Activated CD4-positive, alpha-beta T cell treated with anti-CD3 and anti-CD28 coated beads for 1 hour (primary cell): ENCODE results near the gene OR8G5.
"Not testable (repeated sequence)": the region's sequence is repeated elsewhere in the genome, so short reads cannot be mapped to it uniquely, and the experiment has no call there.

Source experiments
- DNase-seq: peaks from one replicate; pipeline ENCODE4 v3.0.0-alpha.2; 2020

The OR8G5 gene

DNA sequence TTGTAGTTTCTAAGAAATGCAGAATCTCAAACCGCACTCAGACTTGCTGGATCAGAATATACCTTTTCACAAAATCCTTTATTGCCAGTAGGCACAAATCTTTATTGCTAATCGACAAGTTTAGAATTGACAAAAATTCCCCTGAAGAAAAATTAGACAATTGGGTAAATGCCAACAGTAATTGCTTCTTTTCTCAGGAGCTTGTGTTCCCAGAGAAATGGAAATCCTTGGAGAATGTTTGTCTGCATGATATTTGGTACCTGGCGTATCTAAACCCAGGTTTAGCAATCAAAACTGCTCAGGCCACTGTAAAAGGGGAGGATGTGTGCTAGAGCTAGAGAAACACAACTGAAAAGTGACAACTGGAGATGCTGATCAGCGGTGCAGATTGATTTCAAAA, at the start of gene OR8G5:
TSS of gene OR8G5 (plus strand) at position 301 of the 400 bp plus-strand sequence. CDS start 8,556 bp downstream, outside the sequence.
- DNase-seq: no peak

DNA sequence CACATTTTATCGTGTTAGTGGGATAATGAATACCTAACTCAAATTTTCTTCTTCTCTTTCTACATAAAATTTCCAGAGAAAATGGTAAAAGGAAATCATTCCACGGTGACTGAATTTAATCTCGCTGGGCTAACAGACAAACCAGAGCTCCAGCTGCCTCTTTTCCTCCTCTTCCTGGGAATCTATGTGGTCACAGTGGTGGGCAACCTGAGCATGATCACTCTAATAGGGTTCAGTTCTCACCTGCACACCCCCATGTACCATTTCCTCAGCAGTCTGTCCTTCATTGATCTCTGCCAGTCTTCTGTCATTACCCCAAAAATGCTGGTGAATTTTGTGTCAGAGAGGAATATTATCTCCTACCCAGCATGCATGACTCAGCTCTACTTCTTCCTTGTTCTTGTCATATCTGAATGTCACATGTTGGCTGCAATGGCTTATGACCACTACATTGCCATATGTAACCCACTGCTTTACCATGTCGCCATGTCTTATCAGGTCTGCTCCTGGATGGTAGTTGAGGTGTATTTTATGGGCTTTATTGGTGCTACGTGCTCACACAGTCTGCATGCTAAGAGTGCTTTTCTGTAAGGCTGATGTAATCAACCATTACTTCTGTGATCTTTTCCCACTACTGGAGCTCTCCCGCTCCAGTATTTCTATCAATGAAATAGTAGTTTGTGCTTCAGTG, 48.9 kb upstream of the OR8G5 start:
- DNase-seq: no peak

GRCh38 chr11:124209824-124210357, 46.3 kb upstream of the OR8G5 start:
- DNase-seq: no peak

- DNase-seq: no peak
Measured at GRCh38 chr11:124210421-124210820, 45.8 kb upstream of the OR8G5 start.

GRCh38 chr11:124211321-124211720, 44.9 kb upstream of the OR8G5 start:
- no peak for DNase-seq

- no peak for DNase-seq
Measured at GRCh38 chr11:124214027-124214426, 42.1 kb upstream of the OR8G5 start.

GRCh38 chr11:124219126-124219525, 37.0 kb upstream of the OR8G5 start:
- DNase-seq: no peak

DNA sequence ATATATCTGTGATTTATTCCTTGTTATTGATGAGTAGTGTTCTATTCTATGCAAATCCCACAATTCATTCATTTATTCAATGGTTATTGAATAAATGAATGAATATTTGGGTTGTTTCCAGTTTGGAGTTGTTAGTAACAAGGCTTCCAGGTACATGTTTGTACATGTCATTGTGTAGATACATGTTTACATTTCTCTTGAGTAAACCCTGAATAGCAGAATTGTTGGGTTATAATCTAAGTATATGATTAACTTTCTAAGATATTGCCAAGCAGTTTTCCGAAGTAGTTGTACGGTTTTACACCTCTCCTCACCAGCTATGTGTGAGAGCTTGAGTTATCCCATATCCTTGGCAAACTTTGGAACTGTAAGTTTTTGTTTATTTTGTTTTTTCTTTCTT, 33.8 kb upstream of the OR8G5 start:
- DNase-seq: no peak

GRCh38 chr11:124224618-124225423, 31.4 kb upstream of the OR8G5 start:
- not testable (repeated sequence) for DNase-seq

GRCh38 chr11:124225471-124225870, 30.7 kb upstream of the OR8G5 start:
- DNase-seq: no peak

GRCh38 chr11:124233376-124233775, 22.8 kb upstream of the OR8G5 start:
- DNase-seq: no peak

GRCh38 chr11:124238512-124238911, 17.7 kb upstream of the OR8G5 start:
- no peak for DNase-seq

DNA sequence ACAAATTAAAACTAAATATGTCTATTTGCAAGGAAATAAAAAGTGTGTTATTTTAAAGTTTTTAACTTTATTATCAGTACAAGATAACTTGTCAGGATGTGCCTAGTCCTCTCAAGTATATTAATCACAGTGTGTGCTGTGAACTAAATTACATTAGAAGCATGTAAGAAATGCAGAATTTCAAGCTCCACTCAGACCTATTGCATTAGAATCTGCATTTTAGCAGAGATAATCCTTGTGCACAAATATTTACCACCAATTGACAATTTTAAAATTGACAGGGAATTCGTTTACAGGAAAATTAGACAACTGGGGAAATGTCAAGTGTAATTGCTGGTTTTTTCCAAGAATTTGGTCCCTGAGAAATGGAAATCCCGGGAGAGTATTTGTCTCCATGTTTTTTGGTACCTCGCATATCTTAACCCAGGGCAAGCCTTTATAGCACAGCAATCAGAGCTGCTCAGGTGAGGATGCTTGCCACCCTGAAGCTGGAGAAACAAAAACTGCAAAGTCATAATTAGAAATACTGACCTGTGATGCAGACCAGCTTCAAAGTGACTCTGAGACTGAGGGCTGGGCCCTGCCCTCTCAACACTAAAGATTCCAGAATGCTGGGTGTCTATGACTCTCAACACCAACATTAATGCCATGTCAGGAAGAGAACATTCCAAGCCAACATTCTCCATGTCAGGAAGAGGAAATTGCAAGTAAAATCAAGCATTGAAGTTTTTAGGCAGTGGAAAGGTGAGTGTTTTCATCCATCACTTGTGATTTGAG, 15.4 kb upstream of the OR8G5 start, which contains the start of gene OR8G1:
TSS of gene OR8G1 (plus strand) at position 475 of the 777 bp plus-strand sequence. CDS start 8,581 bp downstream, outside the sequence.
- DNase-seq: no peak

DNA sequence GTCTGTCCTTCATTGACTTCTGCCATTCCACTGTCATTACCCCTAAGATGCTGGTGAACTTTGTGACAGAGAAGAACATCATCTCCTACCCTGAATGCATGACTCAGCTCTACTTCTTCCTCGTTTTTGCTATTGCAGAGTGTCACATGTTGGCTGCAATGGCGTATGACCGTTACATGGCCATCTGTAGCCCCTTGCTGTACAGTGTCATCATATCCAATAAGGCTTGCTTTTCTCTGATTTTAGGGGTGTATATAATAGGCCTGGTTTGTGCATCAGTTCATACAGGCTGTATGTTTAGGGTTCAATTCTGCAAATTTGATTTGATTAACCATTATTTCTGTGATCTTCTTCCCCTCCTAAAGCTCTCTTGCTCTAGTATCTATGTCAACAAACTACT, 6.3 kb upstream of the OR8G5 start:
- not testable (repeated sequence) for DNase-seq

GRCh38 chr11:124265041-124265440, 8.9 kb downstream of the OR8G5 start:
- not testable (repeated sequence) for DNase-seq

DNA sequence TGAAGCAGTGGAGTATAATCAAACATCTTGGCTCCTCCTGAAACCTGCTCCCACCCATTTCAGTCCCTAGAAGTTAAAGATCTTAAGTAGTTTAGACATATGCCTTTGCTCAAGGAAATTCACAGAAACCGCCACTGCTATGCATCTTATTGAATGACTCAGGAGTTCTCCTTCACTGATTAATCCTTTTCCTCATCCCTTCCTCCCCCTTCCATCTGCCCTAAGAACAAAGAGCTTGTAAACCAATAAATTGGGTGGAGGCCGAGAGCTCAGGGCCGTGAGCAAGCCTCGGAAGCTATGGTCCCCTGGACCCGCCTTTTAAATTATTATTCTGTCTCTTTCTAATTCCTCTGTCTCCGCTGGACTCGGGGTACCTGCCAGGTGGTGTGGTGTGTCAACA, 14.7 kb downstream of the OR8G5 start:
- DNase-seq: not testable (repeated sequence)

GRCh38 chr11:124274000-124274399, 17.8 kb downstream of the OR8G5 start:
- DNase-seq: no peak

- DNase-seq: no peak
Measured at GRCh38 chr11:124276081-124276480, 19.9 kb downstream of the OR8G5 start.

DNA sequence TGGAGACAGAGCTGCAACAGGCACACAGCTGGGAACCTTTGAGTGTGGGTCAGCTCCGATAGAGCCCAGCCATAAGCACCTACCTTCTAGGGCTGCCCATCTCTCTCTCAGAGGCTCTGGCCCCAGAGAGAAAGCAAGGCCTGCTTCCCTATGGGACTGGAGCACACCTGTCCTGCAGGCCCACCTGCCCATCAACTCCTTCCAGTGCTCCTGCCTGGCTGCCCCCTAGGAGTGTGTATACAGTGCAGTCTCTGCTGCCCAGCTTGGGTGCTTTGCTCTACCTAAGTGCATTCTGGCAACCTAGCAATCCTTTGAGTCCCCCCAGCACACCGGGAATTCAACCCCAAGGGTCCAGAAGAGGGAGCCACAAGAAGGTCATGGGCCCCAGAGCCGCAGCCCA, 21.0 kb downstream of the OR8G5 start:
- DNase-seq: no peak

DNA sequence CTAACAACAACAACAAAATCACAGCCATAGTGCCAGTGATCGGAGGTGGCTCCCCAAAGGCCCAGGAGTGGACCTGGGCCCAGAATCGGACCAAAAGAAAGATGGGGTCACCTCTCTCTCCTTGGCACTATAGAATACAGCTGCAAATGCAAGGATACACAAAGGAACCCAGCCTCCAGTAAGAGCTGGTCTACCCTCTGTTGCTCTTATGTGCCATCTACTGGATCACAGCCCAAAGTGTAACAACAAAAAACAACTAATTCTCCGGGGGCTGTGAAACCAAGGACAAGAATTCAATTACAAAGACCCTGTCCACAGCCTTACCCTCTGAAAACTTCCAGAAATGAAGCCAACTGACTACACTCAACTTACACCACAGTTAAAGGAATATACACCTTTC, 21.6 kb downstream of the OR8G5 start:
- no peak for DNase-seq

- DNase-seq: no peak
Measured at GRCh38 chr11:124278261-124278660, 22.1 kb downstream of the OR8G5 start.

- DNase-seq: no peak
Measured at GRCh38 chr11:124285610-124286344, 29.6 kb downstream of the OR8G5 start.
